Epithelial cell of prostate (primary cell): ENCODE measurements around the gene TRIM41.

Experiments
- DNase-seq: peaks from one replicate; pipeline ENCODE4 v3.0.0-alpha.2; 2011; ENCODE audit warnings: low read depth, low spot score
- H3K27ac ChIP-seq: fragments of 450-650 bp; 2 replicates; pipeline ENCODE4 v1.5.1; 2017; ENCODE audit warnings: mild to moderate bottlenecking

Gene TRIM41

DNA sequence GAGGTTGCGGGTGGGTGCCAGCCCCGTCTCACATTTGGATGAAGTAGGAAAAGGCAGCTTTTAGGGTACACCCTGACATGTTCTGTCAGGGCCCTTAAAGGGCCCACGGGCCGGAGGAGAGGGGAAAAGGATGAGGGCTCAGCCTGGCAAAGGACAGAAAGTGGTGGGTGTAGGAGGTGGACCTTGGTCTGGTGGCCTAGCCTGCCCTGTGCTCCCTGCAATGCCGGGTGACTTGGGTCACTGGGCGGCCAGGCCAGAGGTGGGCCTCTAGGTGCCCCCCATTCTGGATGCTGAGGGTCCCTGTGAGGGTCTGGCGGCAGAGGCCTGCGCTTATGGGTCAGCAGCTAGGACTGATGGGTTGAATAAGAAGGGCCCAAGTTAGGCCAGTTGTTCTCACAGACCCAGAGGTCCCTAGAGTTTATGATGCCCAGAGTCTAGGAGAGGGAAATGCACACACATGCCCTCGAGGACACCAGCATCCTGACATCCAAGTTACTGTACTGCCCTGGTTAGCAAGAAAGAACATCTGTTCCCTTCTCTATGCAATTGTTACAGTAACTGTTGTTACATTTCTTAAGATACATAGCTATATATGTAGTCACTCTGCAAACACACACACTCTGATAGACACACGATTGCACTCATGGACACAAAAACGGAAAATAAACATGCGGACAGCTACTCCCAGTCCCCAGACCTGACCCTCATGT lies 30.6 kb upstream of the TRIM41 start:
- H3K27ac ChIP-seq, result peak overlapping the region; percentile 66
- no peak for DNase-seq

DNA sequence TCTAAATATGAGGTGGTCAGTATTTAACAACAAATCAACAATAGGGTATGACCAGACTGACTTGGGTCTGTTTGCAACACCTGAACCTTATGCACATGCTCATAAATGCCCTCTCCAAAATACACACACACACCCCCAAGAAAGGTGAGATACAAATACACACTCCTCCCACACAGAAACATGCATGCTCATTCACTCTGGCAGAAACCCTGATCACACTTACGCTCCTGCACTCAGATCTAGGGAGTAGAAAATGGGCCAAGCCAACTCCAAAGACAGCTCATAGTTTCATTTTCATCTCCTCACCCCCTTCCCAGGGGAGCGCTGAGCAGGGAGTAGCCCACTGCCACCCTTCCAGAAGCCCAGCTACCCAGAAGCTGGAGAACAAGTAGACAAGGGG lies 29.4 kb upstream of the TRIM41 start:
- no peak for DNase-seq
- H3K27ac ChIP-seq, result no peak overlapping the region

DNA sequence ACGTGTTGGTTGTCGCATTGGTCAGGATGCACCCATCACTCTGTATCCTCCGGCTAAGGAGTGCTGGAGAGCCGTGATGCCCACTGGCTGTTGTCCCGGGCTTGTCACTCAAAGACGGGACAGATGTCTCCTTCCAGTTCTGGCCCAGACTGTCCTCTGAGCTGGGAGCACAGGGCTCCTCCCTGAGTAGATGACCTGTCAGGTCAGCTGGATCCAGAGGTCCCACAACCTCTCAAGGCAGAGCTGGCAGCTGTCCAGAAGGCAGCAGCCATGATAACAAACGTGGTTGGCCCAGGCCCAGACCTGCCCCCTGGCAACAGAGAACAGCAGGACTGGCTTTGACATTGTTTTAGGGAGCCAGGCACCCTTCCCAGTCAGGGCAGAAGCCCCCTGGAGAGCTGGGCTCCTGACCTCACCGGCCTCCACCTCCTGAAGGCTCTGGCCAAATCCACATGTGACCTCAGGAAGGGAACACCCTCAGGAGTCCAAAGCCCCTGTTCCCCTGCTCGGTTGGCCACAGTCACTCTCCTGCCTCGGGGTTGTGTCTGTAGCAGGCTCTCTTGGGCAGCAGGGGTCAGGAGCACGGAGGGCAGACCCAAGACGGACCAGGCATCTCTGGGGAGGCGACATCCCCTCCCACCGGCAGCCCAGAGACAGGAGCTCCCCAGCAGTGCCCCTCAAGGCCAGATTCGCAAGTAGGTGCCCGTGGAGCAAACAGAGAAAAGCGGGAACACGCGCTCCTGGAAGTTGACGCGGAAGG lies 28.4 kb upstream of the TRIM41 start:
- H3K27ac ChIP-seq, result no peak overlapping the region
- DNase-seq, result no peak

DNA sequence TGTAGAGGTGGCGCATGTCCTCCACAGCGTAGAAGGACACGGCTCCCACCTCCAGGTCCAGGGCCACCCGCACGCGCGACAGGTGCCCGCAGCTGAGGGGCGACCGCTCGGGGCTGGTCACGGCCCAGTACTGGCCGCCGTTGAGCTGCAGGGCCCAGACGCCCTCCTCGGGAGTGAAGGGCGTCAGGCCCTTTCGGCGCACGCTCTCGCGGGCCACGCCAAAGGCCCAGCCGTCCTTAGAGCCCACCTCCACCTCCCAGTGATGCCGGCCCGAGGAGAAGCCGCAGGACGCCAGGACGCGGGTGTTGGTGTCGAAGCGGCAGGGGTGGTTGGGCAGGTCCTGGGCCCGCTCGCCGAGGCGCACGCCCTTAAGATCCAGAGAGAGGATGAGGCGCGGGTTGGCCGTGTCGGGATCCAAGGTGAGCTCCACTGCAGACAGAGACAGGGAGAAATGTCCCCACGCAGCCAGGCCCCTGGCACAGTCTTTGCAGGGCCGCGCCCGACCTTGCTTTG lies 27.8 kb upstream of the TRIM41 start:
- DNase-seq, result no peak
- no peak overlapping the region for H3K27ac ChIP-seq

DNA sequence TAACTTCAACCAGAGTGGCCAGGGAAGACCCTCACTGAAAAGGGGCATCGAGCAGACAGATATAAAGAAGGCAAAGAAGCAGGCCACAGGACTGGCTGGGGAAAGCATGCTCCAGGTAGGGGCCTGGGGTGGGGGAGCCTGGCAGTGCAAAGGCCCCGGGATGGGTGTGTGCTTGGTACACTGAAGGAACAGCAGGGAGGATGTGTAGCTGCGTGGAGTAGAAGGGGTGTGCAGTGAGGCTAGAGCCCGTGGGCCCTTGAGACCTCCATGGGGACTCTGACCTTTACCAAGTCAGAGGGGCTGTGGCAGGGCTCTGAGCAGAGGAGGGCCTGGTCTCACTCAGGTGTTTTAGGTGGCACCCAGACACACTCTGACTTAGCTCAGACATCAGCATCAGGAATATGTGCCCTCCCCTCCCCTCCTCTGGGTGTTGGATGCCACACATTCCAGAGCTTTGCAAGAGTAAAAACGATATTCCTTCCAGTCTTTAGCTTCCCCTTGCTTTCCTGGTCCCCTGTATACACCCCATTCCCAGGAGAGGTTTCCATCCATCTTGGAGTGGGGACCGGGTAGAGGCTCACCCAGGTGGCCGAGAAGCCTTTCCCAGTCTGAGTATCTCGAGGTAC lies 25.6 kb upstream of the TRIM41 start:
- DNase-seq, result no peak
- no peak overlapping the region for H3K27ac ChIP-seq

DNA sequence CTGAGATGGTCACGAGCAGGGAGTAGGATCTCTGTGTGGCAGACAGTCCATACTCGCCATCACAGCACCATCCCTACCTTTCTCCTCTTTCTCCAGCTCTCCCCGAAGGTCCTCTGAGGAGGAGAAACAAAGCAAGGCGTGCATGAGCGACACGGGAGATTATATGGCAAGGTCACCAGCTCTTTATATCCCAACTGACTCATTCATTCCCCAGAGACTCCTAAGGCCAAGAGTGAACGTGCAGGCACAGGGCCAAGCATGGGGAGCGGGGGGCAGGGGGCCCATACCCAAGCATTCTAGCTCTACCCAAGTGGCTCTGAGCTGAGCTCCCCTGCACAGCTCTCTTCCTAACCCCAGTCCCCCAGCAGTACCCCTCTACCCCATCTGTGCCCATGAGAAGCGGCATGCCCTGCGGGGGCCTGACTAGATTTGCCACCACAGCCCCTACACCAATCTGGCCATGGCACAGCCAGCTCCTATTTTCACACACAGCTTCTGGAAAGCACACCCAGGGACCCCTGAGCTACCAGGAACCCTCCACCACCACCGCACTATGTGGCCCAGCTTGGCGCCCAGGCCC lies 24.9 kb upstream of the TRIM41 start:
- no peak for DNase-seq
- no peak overlapping the region for H3K27ac ChIP-seq

DNA sequence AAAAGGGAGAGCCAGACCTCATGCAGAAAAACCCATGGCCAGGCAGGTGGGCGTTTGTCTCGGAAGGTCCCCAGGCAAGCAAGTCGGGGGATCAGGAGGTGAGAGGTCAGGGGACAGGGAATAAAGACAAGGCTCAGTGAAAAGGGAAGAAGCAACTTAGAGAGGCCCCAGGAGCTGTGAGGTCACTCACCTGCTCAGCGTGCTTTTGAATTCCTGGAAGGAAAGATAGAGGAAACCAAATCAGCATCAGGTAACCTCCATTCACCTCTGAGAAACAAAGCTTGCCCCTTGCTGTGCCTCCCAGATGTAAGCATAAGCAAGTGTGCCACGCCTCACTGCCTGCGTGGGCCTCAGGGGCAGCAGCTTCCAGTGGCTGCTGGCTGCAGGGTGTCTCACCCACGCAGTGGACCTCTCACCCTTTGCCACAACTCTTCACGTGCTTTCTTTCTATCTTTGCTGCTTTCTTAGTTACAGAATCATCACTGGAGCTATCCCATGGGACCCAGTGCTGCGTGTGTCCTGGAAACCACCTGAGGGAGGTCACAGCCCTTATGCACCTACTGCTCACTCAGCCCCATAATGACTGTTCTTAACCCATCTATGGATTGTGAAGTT lies 24.1 kb upstream of the TRIM41 start:
- no peak overlapping the region for H3K27ac ChIP-seq
- no peak for DNase-seq

DNA sequence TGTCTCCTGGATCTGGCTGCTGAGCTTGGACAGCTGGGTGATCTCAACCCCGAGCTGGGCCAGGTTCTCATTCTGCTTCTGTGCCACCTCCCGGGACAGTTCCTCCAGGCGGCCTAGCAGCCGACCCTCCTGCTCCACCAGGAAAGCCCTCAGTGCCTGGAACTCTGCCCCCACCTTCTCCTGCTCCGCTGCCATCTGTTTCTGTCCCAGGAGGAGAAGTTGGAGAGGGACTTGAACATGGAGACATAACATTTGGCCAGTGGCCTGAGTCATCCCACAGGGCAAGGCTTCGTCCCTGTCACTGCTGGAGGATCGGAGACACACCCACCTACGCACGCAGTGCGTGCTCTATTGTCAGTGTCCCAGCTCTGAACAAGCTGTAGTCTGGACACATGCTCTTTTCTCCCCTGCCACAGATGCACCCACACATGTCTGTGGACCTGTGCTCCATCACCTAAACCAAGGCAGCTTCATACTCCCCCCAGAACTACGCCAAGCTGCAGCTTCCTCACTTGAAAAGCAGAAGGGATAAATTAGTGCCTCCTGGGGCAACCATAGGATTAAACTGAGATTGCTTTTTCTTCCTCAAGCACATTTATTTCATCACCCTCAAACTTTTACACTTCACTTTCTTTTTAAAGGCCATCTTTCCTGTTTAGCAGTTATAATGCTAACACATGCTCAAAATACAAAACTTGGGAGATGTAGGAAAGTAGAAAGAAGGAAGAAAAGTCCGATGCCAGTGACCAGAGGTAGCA lies 23.0 kb upstream of the TRIM41 start:
- DNase-seq, result no peak
- H3K27ac ChIP-seq, result no peak overlapping the region

DNA sequence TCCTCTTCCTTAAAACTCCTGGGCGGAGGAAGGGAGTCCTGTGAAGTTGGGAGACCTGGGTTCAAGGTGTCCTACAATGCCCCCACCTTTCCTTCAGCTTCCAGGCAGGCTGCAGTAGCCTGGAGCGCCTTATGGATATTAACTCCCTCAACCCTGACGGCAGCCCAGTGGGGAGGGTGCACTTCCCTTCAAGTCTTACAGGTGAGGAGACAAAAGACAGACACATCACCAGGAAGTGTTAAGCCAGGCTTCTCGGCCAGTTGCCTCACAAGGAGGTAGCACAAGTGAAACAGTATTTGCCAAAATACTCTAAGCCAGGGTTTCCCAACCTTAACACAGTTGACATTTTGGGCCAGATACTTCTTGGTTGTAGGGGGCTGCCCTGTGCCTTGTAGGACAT lies 22.3 kb upstream of the TRIM41 start:
- DNase-seq, result no peak
- H3K27ac ChIP-seq, result no peak overlapping the region

DNA sequence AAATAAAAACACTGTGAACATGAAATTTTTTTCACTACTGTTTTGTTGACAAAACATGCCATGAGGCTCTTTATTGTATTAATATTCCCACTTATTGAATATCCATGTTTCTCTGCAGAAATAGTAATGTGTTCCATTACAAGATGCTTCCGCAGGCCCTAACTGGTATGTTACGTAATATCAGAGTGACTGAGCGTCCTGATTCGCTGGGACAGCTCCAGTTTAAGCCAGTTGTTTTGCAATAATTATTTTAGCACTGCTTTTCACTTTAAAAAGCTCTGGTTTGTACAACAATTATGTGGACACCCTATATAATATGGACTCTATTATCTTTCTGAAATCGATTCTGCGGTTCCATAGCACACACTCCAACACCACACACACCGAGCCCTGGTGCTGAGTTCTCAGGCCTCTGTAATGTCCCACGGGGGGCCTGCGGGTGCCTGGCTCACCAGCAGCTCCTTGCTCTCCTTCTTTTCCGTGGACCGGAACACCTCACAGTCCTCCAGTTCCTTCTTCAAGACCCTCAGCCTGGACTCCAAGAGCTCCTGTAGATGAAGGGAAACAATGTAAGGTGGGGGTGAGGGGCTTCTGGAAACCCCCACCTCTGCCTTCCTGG lies 19.9 kb upstream of the TRIM41 start:
- peak overlapping the region; percentile 83 for H3K27ac ChIP-seq
- no peak for DNase-seq

DNA sequence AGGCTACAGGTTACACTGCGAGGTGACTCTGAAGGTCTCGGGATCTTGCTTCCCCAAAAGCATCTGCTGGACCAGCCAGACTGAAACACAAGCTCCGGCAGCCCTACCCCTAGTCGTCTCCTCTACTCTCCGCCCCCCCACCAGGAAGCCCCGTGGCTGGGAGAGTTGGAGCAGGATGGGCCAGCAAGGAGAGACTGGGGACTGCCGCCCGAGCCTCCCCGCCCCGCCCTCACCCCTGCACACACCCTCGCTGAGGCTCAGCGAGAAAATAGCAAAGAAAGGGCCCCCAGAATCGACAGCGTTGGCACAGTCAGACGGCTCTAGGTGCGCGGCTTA lies 19.3 kb upstream of the TRIM41 start:
- H3K27ac ChIP-seq, result peak overlapping the region; percentile 83
- DNase-seq, result no peak

DNA sequence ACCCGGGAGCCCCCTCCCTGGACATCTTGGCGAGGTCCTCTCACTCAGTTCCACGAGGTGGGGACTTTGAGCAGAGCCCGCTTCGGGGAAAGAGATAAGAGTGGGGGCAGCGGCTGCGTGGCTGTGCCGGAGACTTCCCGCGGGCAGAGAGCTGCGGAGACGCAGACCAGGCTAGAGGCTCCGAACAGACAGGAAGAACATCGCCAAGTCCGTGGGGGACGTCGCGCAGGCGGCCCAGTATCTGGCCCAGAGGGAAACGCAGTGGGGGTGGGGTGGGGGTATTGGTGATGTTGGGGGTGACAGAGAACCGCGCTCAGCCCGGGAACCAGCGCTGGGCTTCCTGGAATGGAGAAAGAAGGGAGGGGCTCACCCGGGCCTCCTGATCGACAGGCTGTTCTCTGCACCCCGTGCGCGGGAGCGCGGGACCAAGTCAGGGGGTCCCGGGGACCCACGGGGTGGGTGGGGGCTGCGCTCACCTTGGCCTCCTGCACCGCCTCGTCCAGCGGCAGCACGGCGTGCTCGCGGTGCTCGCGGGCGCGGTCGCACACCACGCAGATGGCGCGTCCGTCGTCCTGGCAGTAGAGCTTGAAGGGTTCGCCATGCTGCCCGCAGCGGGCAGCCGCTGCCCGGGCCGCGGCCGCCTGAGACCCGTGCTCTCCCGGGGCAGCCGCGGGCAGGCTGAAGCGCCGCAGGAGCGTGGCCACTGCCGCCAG lies 18.8 kb upstream of the TRIM41 start:
- peak overlapping the region; percentile 83 for H3K27ac ChIP-seq
- DNase-seq, result no peak

DNA sequence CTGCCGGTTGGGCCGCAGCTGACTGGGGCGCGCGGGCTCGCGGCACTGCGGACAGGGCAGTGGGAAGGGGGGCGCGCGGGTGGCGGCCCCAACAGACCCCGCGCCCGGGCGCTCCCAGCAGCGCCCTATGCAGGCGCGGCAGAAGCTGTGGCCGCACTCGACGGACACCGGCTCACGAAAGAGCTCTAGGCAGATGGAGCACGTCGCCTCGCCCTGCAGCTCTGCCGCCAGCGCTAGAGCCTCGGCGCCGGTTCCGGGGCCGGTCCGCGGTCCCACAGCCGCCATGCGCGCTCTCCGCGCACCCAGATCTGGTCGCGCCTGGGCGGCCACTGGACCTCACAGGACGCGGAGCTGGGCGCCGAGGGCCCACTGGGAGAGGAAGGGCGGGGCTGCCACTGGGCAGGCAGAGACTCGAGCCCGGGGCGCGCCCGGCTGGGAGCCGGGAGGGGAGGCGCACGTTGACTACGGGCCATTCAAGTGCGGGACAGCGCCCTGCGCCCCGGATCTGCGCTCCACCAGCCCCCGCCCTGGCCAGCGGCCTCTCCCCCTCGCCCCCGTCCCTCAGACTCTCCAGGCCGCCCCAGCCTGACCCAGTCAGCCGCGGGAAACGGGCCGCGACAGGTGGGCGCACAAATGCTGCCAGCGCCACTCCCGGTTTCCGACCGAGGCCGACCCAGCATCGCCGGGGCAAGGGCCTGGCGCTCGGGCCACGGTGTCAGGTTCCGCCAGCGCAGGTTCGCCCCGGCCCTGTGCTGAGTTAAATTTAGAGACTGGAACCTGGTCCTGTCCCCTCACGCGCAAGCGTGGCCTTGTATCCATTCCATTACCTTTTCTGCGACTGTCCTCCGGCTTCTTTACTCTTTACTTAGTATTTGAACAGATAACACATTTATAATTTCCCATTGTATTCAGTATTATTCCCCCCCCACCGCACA lies 18.0 kb upstream of the TRIM41 start, which contains the start of gene TRIM7:
Gene TRIM7 (minus strand): TSS at position 371 of the 935 bp plus-strand sequence. CDS start 86 bp downstream, at position 285.
- no peak for DNase-seq
- peak within 1 kb of the TSS; percentile 83 for H3K27ac ChIP-seq

DNA sequence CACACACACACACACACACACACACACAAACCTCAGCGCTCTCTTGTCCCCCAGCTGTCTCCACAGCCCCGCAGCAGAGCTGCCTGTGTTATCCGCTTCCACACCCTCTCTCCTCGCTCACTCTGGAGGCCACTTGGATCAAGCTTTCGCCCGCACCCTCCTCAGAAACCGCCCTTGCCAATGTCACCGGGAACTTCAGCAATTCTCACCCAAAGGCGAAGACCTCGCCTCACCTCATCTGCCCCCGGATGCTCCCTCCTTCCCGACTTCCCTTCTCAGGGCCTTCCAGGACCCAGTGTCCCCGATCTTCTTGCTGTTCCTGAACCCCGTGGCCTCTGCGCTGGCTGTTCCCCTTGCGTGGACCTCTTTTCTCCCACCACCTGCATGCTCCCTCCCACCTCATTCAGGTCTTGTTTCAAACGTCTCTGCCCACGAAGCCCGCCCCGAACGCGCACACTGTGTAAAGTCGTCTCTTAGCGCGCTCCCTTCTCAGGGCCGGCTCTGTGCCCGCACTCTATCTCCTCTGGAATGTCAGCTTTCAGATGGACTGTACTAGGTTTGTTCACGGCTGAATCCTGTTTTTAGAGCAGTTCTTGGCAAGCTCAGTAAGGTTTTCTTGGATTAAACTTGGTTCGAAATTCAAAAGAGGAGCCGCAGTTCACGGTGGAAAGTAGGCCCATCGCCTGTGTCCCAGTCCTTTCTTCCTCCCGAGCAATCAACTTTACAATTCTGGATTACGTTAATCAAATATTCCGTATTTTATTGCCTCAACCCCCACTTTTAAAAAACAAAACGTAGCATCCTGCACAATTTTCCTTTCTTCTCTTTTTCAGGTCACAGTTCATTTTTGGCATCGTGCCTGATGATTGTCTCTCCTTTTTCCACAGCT lies 17.1 kb upstream of the TRIM41 start:
- peak overlapping the region; percentile 83 for H3K27ac ChIP-seq

DNA sequence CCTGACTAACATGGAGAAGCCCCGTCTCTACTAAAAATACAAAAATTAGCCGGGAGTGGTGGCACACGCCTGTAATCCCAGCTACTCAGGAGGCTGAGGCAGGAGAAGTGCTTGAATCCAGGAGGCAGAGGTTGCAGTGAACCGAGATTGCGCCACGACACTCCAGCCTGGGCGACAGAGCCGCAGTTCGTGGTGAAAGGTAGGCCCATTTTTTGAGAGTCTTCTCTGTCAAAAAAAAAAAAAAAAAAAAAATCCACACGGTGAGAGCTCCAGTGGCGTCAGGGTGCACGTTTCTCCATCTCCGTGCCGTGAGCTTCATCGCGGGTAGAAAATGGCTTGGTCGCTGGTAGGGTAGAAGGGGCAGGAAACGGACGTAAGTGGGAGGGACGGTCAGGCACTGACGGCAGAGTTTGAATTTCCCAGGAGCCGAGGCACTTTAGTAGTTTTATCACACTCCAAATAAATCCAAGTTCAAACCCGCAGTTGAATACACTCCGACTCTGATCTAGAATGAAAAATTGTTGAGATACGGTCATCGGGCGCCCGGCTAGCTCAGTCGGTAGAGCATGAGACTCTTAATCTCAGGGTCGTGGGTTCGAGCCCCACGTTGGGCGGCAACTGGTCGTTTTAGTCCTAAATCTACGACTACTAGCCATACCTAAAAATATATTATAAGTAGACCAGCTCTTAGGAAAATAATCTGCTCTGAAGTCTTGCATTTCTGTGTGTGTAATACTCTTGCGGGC lies 15.7 kb upstream of the TRIM41 start:
- no peak for DNase-seq
- H3K27ac ChIP-seq, result peak overlapping the region; percentile 83

More for the DNA sequence above, 17.1 kb upstream of the TRIM41 start:
- DNase-seq, result no peak

DNA sequence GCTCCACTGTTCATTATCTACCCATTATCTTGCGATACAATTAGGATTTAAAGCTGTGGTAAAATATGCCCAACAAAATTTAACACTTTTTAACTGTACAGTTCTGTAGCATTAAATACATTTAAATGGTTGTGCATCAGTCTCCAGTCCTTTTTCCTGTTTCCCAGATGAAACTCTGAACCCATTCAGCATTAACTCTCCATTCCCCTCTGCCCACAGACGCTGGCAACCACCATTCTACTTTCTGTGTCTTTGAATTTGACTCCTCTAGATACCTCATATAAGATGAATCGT lies 15.2 kb upstream of the TRIM41 start:
- H3K27ac ChIP-seq, result peak overlapping the region; percentile 83
- DNase-seq, result no peak
